Measurements from ENCODE around the gene ACTN1.

GRCh38 chr14:68936980-68937379, 42.1 kb downstream of the ACTN1 start:
- TF ChIP-seq CTCF (IDR thresholded peaks at IDR 0.05) (no peak), POLR2A (IDR thresholded peaks at IDR 0.05) (no peak)
